Measurements from ENCODE around the gene LMX1A. TPM values are rescaled to one million over a fixed set of nuclear protein-coding genes. Genes with fewer than 3 reads are reported as not detected.

LMX1A gene
- total and polyA plus RNA-seq, 2 experiments from 2014 or later: not detected

DNA sequence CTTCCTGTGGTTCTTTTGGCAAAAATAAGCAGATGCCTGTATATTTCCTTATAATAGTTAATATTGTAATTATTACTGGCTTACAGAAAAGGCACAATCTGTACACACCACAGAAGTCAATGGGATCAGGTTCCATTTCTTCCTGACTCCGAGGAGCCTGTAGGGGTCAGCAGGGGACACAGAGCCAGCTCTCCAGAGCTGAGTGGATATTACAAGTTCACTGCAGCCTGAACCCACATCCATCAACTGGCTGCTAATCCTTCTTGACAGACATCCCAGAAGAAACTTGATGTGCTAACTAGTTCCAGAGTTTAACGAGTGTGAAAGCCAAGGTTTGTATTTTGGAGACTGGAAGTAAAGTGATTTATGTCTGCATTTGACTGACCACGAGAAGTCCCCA, 203.8 kb downstream of the LMX1A start:
- peaks cover 3% of the 10 kb centered on the region for H3K27me3 Mint-ChIP-seq (ENCODE audit: insufficient read depth, low read depth, poor library complexity)
- no peak overlapping the region for H3K27ac Mint-ChIP-seq
- no peak overlapping the region for H2AFZ ChIP-seq
- H3K36me3 ChIP-seq (ENCODE audit: insufficient read depth): no peaks in the 10 kb centered on the region
- DNase-seq (ENCODE audit: low spot score) (peak; percentile 59), ATAC-seq (peak; percentile 96)
- no peaks in the 10 kb centered on the region; the same call in 1 of the 2 replicates for H3K9me2 ChIP-seq (ENCODE audit: insufficient read depth)
- no peaks in the 10 kb centered on the region for H4K20me1 ChIP-seq (replicated peaks; ENCODE audit: insufficient read depth)
- no peak overlapping the region for H3K4me3 Mint-ChIP-seq
- no peaks in the 10 kb centered on the region for H3K4me1 ChIP-seq (ENCODE audit: insufficient read depth)
- TF ChIP-seq, protein P1, sequence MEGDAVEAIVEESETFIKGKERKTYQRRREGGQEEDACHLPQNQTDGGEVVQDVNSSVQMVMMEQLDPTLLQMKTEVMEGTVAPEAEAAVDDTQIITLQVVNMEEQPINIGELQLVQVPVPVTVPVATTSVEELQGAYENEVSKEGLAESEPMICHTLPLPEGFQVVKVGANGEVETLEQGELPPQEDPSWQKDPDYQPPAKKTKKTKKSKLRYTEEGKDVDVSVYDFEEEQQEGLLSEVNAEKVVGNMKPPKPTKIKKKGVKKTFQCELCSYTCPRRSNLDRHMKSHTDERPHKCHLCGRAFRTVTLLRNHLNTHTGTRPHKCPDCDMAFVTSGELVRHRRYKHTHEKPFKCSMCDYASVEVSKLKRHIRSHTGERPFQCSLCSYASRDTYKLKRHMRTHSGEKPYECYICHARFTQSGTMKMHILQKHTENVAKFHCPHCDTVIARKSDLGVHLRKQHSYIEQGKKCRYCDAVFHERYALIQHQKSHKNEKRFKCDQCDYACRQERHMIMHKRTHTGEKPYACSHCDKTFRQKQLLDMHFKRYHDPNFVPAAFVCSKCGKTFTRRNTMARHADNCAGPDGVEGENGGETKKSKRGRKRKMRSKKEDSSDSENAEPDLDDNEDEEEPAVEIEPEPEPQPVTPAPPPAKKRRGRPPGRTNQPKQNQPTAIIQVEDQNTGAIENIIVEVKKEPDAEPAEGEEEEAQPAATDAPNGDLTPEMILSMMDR (conservative IDR thresholded peaks at IDR 0.05; ENCODE audit: low read depth in 2 of 2): peak; percentile 57 to 75; a peak in 3 of 4 replicates
- TF ChIP-seq, protein P2, sequence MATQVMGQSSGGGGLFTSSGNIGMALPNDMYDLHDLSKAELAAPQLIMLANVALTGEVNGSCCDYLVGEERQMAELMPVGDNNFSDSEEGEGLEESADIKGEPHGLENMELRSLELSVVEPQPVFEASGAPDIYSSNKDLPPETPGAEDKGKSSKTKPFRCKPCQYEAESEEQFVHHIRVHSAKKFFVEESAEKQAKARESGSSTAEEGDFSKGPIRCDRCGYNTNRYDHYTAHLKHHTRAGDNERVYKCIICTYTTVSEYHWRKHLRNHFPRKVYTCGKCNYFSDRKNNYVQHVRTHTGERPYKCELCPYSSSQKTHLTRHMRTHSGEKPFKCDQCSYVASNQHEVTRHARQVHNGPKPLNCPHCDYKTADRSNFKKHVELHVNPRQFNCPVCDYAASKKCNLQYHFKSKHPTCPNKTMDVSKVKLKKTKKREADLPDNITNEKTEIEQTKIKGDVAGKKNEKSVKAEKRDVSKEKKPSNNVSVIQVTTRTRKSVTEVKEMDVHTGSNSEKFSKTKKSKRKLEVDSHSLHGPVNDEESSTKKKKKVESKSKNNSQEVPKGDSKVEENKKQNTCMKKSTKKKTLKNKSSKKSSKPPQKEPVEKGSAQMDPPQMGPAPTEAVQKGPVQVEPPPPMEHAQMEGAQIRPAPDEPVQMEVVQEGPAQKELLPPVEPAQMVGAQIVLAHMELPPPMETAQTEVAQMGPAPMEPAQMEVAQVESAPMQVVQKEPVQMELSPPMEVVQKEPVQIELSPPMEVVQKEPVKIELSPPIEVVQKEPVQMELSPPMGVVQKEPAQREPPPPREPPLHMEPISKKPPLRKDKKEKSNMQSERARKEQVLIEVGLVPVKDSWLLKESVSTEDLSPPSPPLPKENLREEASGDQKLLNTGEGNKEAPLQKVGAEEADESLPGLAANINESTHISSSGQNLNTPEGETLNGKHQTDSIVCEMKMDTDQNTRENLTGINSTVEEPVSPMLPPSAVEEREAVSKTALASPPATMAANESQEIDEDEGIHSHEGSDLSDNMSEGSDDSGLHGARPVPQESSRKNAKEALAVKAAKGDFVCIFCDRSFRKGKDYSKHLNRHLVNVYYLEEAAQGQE (IDR thresholded peaks at IDR 0.05; ENCODE audit: unreplicated experiment): no peak
- no peaks in the 10 kb centered on the region for H3F3A ChIP-seq (replicated peaks; ENCODE audit: low read depth)
- H3K4me2 ChIP-seq: no peak overlapping the region
- no peaks in the 10 kb centered on the region for H3K9me3 Mint-ChIP-seq
- H3K27ac ChIP-seq (ENCODE audit: low read depth): no peak overlapping the region
- no peaks in the 10 kb centered on the region for H3K36me3 Mint-ChIP-seq (ENCODE audit: low read depth)
- no peak overlapping the region for H3K4me3 ChIP-seq
- no peaks in the 10 kb centered on the region for H3K27me3 ChIP-seq (ENCODE audit: insufficient read depth)
- no peaks in the 10 kb centered on the region for H3K79me2 ChIP-seq (replicated peaks; ENCODE audit: insufficient read depth)
- H3K4me1 Mint-ChIP-seq: no peaks in the 10 kb centered on the region; the same call in 1 of the 3 replicates

DNA sequence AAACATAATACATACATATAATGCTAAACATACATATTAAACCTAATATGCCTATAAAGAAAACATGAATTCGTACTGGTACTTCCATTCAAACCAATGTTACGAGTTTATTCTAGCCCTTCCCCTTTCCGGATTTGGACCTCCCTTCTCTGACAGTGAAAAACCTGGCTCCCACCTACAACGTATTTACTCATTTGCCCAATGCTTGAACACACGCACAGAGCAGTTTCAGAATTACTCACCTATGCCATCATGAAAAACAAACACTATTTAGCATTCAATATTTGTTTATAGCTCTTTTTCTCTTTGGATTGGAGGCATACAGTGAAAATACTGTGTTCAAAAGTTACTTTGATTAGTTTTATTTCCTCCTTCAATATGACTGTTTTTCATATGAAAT, 204.4 kb downstream of the LMX1A start:
- ATAC-seq: no peak
- Histone ChIP-seq H3F3A (replicated peaks; ENCODE audit: low read depth) (no peaks in the 10 kb centered on the region), H3K79me2 (replicated peaks; ENCODE audit: insufficient read depth) (no peaks in the 10 kb centered on the region), H3K4me3 (no peak overlapping the region), H3K4me2 (no peak overlapping the region), H3K36me3 (ENCODE audit: insufficient read depth) (no peaks in the 10 kb centered on the region), H3K9me2 (ENCODE audit: insufficient read depth) (peaks cover 3% of the 10 kb centered on the region; the same call in 1 of the 2 replicates), H4K20me1 (replicated peaks; ENCODE audit: insufficient read depth) (no peaks in the 10 kb centered on the region), H3K27ac (ENCODE audit: low read depth) (no peak overlapping the region), H3K4me1 (ENCODE audit: insufficient read depth) (no peaks in the 10 kb centered on the region), H3K27me3 (ENCODE audit: insufficient read depth) (no peaks in the 10 kb centered on the region), H2AFZ (no peak overlapping the region)
- Mint-ChIP-seq H3K4me3 (no peak overlapping the region), H3K4me1 (no peaks in the 10 kb centered on the region; the same call in 1 of the 3 replicates), H3K9me3 (no peaks in the 10 kb centered on the region), H3K36me3 (ENCODE audit: low read depth) (no peaks in the 10 kb centered on the region), H3K27ac (no peak overlapping the region), H3K27me3 (ENCODE audit: insufficient read depth, low read depth, poor library complexity) (peaks cover 3% of the 10 kb centered on the region)
- no peak for DNase-seq (ENCODE audit: low spot score)
- TF ChIP-seq, protein P3, sequence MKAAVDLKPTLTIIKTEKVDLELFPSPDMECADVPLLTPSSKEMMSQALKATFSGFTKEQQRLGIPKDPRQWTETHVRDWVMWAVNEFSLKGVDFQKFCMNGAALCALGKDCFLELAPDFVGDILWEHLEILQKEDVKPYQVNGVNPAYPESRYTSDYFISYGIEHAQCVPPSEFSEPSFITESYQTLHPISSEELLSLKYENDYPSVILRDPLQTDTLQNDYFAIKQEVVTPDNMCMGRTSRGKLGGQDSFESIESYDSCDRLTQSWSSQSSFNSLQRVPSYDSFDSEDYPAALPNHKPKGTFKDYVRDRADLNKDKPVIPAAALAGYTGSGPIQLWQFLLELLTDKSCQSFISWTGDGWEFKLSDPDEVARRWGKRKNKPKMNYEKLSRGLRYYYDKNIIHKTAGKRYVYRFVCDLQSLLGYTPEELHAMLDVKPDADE (IDR thresholded peaks at IDR 0.05): no peak
- TF ChIP-seq NANOG (IDR thresholded peaks at IDR 0.05; ENCODE audit: borderline replicate concordance) (no peak), ZNF331 (CRISPR knock-in tag; IDR thresholded peaks at IDR 0.05; ENCODE audit: low read depth) (no peak), JUNB (IDR thresholded peaks at IDR 0.05; ENCODE audit: unreplicated experiment) (no peak), EZH2 (IDR thresholded peaks at IDR 0.05; ENCODE audit: low read depth, unreplicated experiment) (no peak), CREB1 (CRISPR knock-in tag; IDR thresholded peaks at IDR 0.05; ENCODE audit: low read depth) (no peak), ZNF114 (CRISPR knock-in tag; IDR thresholded peaks at IDR 0.05) (no peak), POLR2AphosphoS5 (IDR thresholded peaks at IDR 0.05; ENCODE audit: low read depth) (no peak), STAT1 (IDR thresholded peaks at IDR 0.05; ENCODE audit: unreplicated experiment) (no peak)
- TF ChIP-seq, protein P2 (IDR thresholded peaks at IDR 0.05; ENCODE audit: unreplicated experiment): no peak

All from GM23338 (cell line).